Fibroblast of gingiva (primary cell): ENCODE data around the gene GSC.
"Not testable (repeated sequence)": the region's sequence is repeated elsewhere in the genome, so short reads cannot be mapped to it uniquely, and the experiment has no call there.

Experiments used
- DNase-seq: peaks from one replicate; pipeline ENCODE4 v3.0.0-alpha.2; 2011; ENCODE audit warnings: low read depth

GSC gene

GRCh38 chr14:94746131-94746530 lies 23.8 kb downstream of the GSC start:
- DNase-seq, result no peak

- DNase-seq, result no peak
Measured at GRCh38 chr14:94738751-94739150, 31.2 kb downstream of the GSC start.

- DNase-seq, result no peak
Measured at GRCh38 chr14:94738097-94738496, 31.8 kb downstream of the GSC start.

GRCh38 chr14:94728950-94729349 lies 41.0 kb downstream of the GSC start:
- no peak for DNase-seq

GRCh38 chr14:94728440-94728839 lies 41.5 kb downstream of the GSC start:
- DNase-seq, result not testable (repeated sequence)

- not testable (repeated sequence) for DNase-seq
Measured at GRCh38 chr14:94726649-94727048, 43.3 kb downstream of the GSC start.

- no peak for DNase-seq
Measured at GRCh38 chr14:94724993-94725392, 44.9 kb downstream of the GSC start.

GRCh38 chr14:94722397-94722796 lies 47.5 kb downstream of the GSC start:
- DNase-seq, result no peak
